GM21825 (cell line): ENCODE measurements around the gene CDH4.

Experiments
- ATAC-seq: cut with Tn5 transposase; IDR thresholded peaks from one replicate; pipeline ENCODE4 v1.9.1; 2021; ENCODE audit warnings: mild to moderate bottlenecking, moderate library complexity; ENCODE audit not compliant: unreplicated experiment

The CDH4 gene

DNA sequence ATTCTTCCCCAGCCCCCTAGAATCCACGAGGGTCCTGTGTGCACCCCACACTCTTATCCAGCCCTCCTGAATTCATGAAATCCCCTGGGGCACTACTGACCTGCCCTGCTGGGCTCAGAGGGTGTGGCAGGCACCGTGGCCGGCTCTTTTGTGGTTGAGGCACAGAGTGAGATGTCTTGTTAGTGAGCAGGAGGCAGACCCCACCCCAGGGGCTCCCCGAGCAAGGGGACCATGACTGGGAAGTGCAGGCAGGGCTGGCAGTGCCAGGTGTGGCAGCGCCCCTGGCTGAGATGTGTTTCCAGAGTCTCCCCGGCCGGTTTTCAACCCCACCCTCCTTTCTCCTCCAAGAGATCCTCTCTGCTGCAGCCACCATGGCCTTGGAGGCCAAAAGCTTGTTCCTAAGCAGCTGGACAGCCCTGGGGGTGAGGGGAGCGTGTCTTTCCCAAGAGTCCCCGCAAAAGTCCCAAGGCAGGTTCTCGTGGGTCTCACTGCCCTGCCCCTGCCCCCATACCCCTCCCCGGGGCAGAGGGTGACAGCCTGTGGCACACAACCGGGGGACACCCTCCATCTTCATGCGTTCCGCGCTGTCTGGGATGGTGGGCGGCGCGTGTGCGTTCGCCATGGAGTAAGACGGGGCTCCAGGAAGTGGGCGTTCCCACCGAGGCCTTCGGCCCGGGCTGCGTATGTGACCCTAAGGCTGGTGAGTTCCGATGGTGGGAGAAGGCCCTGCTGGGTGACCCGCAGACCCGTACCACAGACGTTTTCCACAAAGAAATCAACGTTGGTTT, 604.8 kb downstream of the CDH4 start:
- ATAC-seq, result no peak

DNA sequence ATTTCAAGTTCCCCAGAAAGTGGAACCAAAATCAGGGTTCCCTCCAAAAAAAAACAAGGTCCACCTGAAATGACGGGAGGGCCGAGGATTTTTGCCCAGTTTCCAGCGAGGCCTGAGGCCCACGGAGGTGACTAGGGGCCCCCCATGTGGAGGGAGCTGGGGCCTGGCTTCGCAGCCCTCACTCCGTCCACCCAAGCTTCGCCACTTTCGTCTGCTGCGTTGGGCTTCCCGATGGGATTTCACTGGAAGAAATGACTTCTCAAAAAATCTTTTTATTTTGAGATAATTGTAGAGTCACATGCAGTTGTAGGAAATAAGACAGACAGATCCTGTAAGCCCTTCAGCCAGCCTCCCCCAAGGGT, 605.3 kb downstream of the CDH4 start:
- no peak for ATAC-seq

- ATAC-seq, result no peak
Observed at GRCh38 chr20:61857884-61858283, 605.8 kb downstream of the CDH4 start.

DNA sequence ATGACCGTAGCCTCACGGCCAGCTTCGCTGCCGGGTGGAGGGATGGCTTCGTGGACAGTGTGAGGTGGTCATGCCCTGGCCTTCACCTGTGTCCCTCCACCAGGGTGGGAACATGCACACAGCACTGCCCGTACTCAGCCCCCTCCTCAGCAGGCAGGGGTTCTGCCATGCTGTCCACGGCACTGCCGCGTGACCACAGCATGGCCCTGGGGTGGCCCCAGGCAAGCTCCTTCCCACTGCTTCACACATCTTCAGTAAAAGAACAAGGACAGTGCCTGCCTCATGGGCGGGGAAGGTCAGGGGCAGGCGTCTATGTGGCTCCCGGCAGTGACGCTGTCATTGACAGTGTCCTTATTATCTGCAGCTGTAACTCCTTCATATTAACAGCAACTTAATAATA, 607.7 kb downstream of the CDH4 start:
- ATAC-seq, result no peak

DNA sequence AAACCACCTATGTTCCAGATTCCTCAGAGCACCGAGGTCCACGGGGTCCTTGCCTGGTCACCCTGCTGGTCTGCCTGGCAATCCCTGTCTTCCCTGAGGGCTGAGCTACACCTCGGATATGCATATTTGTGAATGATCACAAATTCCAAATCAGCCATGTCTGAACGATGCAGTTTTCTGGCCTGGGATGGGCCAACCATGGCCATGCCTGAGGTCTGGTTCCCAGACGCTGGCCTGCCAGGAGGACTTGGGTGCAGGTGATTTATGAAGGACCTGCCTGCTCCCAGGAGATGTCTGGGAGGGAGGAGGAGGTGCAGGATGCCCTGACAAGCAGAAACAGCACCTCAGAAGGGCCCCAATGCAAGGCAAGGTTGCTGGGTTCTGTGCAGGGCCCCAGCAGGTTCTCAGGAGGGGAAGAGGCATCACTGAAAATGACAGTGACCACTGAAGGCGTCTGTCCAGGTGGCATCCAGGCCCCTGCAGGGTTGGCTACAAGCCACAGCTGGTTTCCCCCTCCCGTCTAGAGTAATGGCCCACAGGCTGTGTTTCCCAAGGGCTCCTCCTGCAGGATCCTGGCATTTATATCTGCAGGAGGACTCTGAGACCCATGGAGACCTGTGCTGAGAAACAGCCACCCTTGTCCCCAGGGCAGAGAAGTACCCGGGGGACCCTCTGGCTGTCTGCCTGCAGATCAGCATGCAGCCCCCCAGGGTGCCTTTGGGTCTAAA, 608.4 kb downstream of the CDH4 start:
- no peak for ATAC-seq

DNA sequence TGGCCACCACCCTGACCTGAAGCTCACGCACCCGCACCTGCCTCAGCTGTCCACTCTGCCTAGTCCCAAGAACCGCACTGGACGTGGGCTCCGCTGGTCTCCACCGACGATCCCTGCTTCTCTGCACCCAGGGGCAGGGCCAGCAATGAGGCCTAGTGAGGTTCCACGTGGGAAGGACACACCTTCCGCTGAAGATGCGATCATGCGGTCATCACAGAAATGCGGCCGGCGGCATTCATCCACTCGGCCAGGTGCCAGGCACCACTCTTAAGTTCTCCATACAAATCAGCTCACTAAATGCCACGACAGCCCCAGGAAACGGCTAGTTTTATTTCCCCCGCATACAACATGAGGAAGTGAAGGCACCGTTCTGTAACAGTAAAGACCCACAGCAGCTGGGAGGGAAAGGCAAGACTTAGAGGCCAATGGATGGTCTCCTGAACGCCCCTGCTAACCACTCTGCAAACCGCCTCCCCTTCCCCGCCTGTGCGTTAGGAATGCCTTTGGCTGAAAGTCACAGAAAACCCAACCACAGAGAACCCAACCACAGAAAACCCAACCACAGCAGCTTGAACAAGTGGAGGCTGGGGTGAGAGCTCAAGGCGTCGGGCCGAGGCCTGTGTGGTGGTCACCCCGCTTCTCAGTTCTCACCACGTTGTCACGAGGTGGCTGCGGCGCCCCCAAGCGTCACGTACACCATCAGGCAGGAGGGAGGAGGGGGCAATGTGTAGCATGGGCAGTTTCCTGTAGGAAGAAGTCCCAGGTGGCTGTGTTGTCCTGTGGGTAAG, 609.2 kb downstream of the CDH4 start:
- ATAC-seq, result no peak

GRCh38 chr20:61861858-61862257, 609.8 kb downstream of the CDH4 start:
- no peak for ATAC-seq

GRCh38 chr20:61862881-61863280, 610.8 kb downstream of the CDH4 start:
- no peak for ATAC-seq

DNA sequence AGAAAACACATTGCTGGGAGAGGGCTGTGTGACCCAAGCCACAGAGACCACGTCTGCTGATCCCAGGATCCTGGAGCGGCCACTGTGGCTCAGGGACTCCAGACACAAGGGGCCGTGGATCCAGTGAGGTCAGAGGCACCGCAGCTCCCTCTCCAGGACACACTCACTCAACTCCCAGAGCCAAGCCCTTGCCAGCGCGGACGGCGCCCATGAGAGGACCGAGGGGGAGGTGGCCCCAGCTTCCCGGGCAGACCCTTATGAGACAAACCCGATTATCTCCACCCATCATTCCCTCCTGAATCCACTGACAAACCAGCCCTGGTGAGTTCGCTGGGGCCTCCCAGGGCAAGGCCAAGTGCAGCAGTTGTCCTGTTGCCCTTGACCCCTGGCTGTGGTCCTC, 612.4 kb downstream of the CDH4 start:
- no peak for ATAC-seq

- no peak for ATAC-seq
Observed at GRCh38 chr20:61865353-61865752, 613.3 kb downstream of the CDH4 start.

GRCh38 chr20:61866165-61866564, 614.1 kb downstream of the CDH4 start:
- no peak for ATAC-seq

GRCh38 chr20:61868006-61868405, 615.9 kb downstream of the CDH4 start:
- ATAC-seq, result no peak

- ATAC-seq, result no peak
Observed at GRCh38 chr20:61868466-61869090, 616.5 kb downstream of the CDH4 start.

- ATAC-seq, result no peak
Observed at GRCh38 chr20:61869750-61870507, 617.9 kb downstream of the CDH4 start.

- ATAC-seq, result no peak
Observed at GRCh38 chr20:61871160-61871559, 619.1 kb downstream of the CDH4 start.

DNA sequence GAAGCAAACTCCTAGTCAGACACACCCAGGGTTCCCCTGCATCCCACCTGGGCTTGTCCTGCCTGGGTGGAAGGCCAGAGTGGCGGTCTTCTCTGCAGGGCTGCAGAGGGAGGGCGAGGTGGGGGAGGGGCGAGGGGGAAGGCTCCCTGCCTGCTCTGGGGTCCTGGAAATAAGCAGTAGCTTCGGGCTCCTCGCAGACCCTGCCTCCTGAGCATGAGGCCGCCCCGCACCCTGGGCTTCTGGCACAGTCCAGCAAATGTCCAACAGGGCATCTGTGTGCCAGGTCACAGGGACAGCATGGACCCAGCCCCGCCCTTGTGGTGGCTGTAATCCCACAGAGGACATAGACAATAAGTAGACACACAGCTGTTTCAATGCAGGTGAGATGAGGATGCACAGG, 619.9 kb downstream of the CDH4 start:
- ATAC-seq, result no peak

DNA sequence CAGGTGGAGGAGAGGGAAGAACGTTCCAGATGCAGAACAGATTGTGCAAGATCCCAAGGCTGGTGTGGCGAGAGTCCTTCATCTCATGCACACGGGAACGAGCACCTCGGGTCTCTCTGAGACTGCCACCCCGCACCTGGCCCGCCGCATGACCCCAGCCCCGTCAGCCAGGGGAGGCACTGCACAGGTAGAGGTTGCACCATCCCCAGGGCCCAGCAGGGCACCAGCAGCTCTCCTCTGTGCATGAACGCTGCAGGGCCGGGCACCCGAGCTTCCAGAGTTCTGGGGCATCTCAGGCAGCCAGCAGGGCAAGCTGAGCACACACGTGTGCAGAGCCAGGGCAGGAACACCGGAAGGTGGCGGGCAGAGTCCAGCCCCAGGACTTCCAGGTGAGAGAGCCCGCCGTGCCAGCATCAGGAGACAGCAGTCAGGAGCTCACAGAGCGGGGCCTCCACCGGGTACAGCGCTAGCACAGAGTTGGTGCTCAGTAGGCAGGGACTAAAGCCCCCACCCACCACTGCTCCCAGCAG, 620.4 kb downstream of the CDH4 start:
- no peak for ATAC-seq

- ATAC-seq, result no peak
Observed at GRCh38 chr20:61873651-61874420, 621.8 kb downstream of the CDH4 start.

- no peak for ATAC-seq
Observed at GRCh38 chr20:61874421-61875068, 622.5 kb downstream of the CDH4 start.
